ENCODE data around the gene WAS. TPM values are rescaled to one million over a fixed set of nuclear protein-coding genes. Genes with fewer than 3 reads are reported as not detected.

Gene WAS
- total and polyA plus RNA-seq, 2 experiments from 2014 or later, result 0.73 TPM; not detected in 1

- no peaks in the 10 kb centered on the region for H4K20me1 ChIP-seq (ENCODE audit: insufficient read depth, poor library complexity, severe bottlenecking)
- WGBS (ENCODE audit: low lambda C conversion rate, missing lambda C conversion rate), result 62% methylated on average over 2 of the region's 2 CpGs
- H3K36me3 ChIP-seq (replicated peaks; ENCODE audit: insufficient read depth, low read depth), result no peaks in the 10 kb centered on the region
- H3K4me3 ChIP-seq, result no peak overlapping the region
- no peak for TF ChIP-seq EZH2phosphoT487 (IDR thresholded peaks at IDR 0.05; ENCODE audit: low read depth, severe bottlenecking, unreplicated experiment)
- TF ChIP-seq EZH2 (IDR thresholded peaks at IDR 0.05; ENCODE audit: borderline replicate concordance), result no peak
- TF ChIP-seq CTCF (IDR thresholded peaks at IDR 0.05; ENCODE audit: poor library complexity), result no peak
- H3K9me3 ChIP-seq (ENCODE audit: low read depth), result no peaks in the 10 kb centered on the region
- no peaks in the 10 kb centered on the region for H3K9me2 ChIP-seq (replicated peaks; ENCODE audit: insufficient read depth)
- H3K4me2 ChIP-seq, result no peak overlapping the region
- H3K27me3 ChIP-seq, result no peaks in the 10 kb centered on the region
- no peaks in the 10 kb centered on the region for H3K79me2 ChIP-seq
- no peak for DNase-seq (ENCODE audit: low spot score)
- H3K4me1 ChIP-seq (ENCODE audit: insufficient read depth), result no peaks in the 10 kb centered on the region
- H2AFZ ChIP-seq, result no peak overlapping the region
- H3K27ac ChIP-seq, result no peak overlapping the region
Observed at GRCh38 chrX:48719958-48720357, 36.4 kb downstream of the WAS start.

- no peaks in the 10 kb centered on the region for H3K9me3 ChIP-seq (ENCODE audit: low read depth)
- no peaks in the 10 kb centered on the region for H3K36me3 ChIP-seq (replicated peaks; ENCODE audit: insufficient read depth, low read depth)
- no peaks in the 10 kb centered on the region for H3K9me2 ChIP-seq (replicated peaks; ENCODE audit: insufficient read depth)
- no peak overlapping the region for H3K4me2 ChIP-seq
- H3K27me3 ChIP-seq, result no peaks in the 10 kb centered on the region
- no peak overlapping the region for H3K27ac ChIP-seq
- no peaks in the 10 kb centered on the region for H3K4me1 ChIP-seq (ENCODE audit: insufficient read depth)
- no peaks in the 10 kb centered on the region for H4K20me1 ChIP-seq (ENCODE audit: insufficient read depth, poor library complexity, severe bottlenecking)
- H3K79me2 ChIP-seq, result no peaks in the 10 kb centered on the region
- no peak overlapping the region for H3K4me3 ChIP-seq
- no peak overlapping the region for H2AFZ ChIP-seq
- TF ChIP-seq CTCF (IDR thresholded peaks at IDR 0.05; ENCODE audit: poor library complexity), result no peak
- no peak for TF ChIP-seq EZH2phosphoT487 (IDR thresholded peaks at IDR 0.05; ENCODE audit: low read depth, severe bottlenecking, unreplicated experiment)
- no peak for TF ChIP-seq EZH2 (IDR thresholded peaks at IDR 0.05; ENCODE audit: borderline replicate concordance)
- no peak for DNase-seq (ENCODE audit: low spot score)
- WGBS (ENCODE audit: low lambda C conversion rate, missing lambda C conversion rate), result 74% methylated on average over 4 of the region's 4 CpGs
Observed at GRCh38 chrX:48720577-48721250, 37.1 kb downstream of the WAS start.

- TF ChIP-seq CTCF (IDR thresholded peaks at IDR 0.05; ENCODE audit: poor library complexity) (no peak), EZH2 (IDR thresholded peaks at IDR 0.05; ENCODE audit: borderline replicate concordance) (no peak), EZH2phosphoT487 (IDR thresholded peaks at IDR 0.05; ENCODE audit: low read depth, severe bottlenecking, unreplicated experiment) (no peak)
Observed at GRCh38 chrX:48721916-48722315, 38.3 kb downstream of the WAS start.

More at GRCh38 chrX:48721916-48722315, 38.3 kb downstream of the WAS start:
- no peaks in the 10 kb centered on the region for H3K9me2 ChIP-seq (replicated peaks; ENCODE audit: insufficient read depth)
- no peak for DNase-seq (ENCODE audit: low spot score)
- no peaks in the 10 kb centered on the region for H3K4me1 ChIP-seq (ENCODE audit: insufficient read depth)
- H2AFZ ChIP-seq, result no peak overlapping the region
- no peaks in the 10 kb centered on the region for H3K27me3 ChIP-seq
- H3K27ac ChIP-seq, result no peak overlapping the region
- no peaks in the 10 kb centered on the region for H3K9me3 ChIP-seq (ENCODE audit: low read depth)
- no peaks in the 10 kb centered on the region for H3K36me3 ChIP-seq (replicated peaks; ENCODE audit: insufficient read depth, low read depth)
- H3K4me2 ChIP-seq, result no peak overlapping the region
- H3K79me2 ChIP-seq, result no peaks in the 10 kb centered on the region
- no peak overlapping the region for H3K4me3 ChIP-seq
- no peaks in the 10 kb centered on the region for H4K20me1 ChIP-seq (ENCODE audit: insufficient read depth, poor library complexity, severe bottlenecking)
